Right forelimb (tissue), 1 donor: ENCODE results near the gene SCGB1A1.

ENCODE experiments used
- DNase-seq: peaks from one replicate; pipeline ENCODE4 v3.0.0-alpha.2; 2018

SCGB1A1 gene

GRCh38 chr11:62398011-62398994 lies 20.5 kb upstream of the SCGB1A1 start:
- no peak for DNase-seq

- no peak for DNase-seq
Measured at GRCh38 chr11:62399172-62399877, 19.5 kb upstream of the SCGB1A1 start.

GRCh38 chr11:62399878-62400266 lies 19.0 kb upstream of the SCGB1A1 start:
- DNase-seq = peak; percentile 88

GRCh38 chr11:62400281-62400680 lies 18.6 kb upstream of the SCGB1A1 start:
- DNase-seq = peak; percentile 65

- peak; percentile 91 for DNase-seq
Measured at GRCh38 chr11:62400760-62401159, 18.1 kb upstream of the SCGB1A1 start.

- DNase-seq = no peak
Measured at GRCh38 chr11:62401356-62401755, 17.5 kb upstream of the SCGB1A1 start.

GRCh38 chr11:62401811-62402210 lies 17.0 kb upstream of the SCGB1A1 start:
- no peak for DNase-seq

- DNase-seq = no peak
Measured at GRCh38 chr11:62402226-62402959, 16.4 kb upstream of the SCGB1A1 start.

GRCh38 chr11:62402960-62403730 lies 15.7 kb upstream of the SCGB1A1 start:
- no peak for DNase-seq

GRCh38 chr11:62404435-62404834 lies 14.4 kb upstream of the SCGB1A1 start:
- DNase-seq = no peak

GRCh38 chr11:62404901-62405300 lies 13.9 kb upstream of the SCGB1A1 start:
- DNase-seq = no peak

- DNase-seq = no peak
Measured at GRCh38 chr11:62406034-62406433, 12.8 kb upstream of the SCGB1A1 start.

- no peak for DNase-seq
Measured at GRCh38 chr11:62409831-62410230, 9.0 kb upstream of the SCGB1A1 start.

GRCh38 chr11:62410972-62411371 lies 7.9 kb upstream of the SCGB1A1 start:
- no peak for DNase-seq

- DNase-seq = no peak
Measured at GRCh38 chr11:62411524-62411923, 7.3 kb upstream of the SCGB1A1 start.

- no peak for DNase-seq
Measured at GRCh38 chr11:62413060-62413696, 5.7 kb upstream of the SCGB1A1 start.

- DNase-seq = no peak
Measured at GRCh38 chr11:62416596-62416995, 2.2 kb upstream of the SCGB1A1 start.

GRCh38 chr11:62418136-62418535 lies 697 bp upstream of the SCGB1A1 start:
- no peak for DNase-seq

GRCh38 chr11:62419314-62419929 lies 589 bp downstream of the SCGB1A1 start:
- DNase-seq = no peak

- DNase-seq = no peak
Measured at GRCh38 chr11:62419943-62420342, 1.1 kb downstream of the SCGB1A1 start.

- DNase-seq = no peak
Measured at GRCh38 chr11:62420882-62421281, 2.0 kb downstream of the SCGB1A1 start.
